ENCODE measurements around the gene TCP11L2.

Gene TCP11L2

DNA sequence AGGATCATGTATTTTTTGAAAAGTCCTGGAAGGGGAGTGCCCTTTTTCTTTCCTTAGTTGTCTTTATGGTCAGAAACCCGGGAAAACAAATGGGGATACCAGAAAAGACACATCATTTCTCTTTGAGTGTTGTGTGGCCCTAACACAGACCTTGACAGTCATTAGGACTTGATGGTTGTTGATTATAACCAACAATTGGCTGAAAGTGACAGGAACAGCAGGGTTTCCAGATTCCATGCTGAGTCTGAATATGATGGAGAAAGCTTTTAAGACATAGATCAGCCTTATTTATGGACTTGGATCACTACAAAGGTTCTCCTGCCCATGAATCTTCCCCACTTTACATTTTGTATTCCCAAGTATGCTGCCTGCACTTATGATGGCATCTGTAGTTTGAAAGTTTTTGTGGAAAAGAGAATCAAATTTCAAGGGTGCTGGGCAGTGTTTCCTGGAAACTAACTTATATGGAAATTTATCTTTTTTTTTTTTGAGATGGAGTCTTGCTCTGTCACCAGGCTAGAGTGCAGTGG, 85.4 kb downstream of the TCP11L2 start:
- Histone ChIP-seq H3K27me3 (ENCODE audit: insufficient read depth, poor library complexity, severe bottlenecking) (no peaks in the 10 kb centered on the region), H3K4me3 (replicated peaks; ENCODE audit: insufficient read depth, low read length) (no peak overlapping the region), H3K27ac (replicated peaks) (no peak overlapping the region)
- TF ChIP-seq SPI1 (IDR thresholded peaks at IDR 0.05; ENCODE audit: borderline replicate concordance, low read depth) (no peak), POLR2AphosphoS5 (IDR thresholded peaks at IDR 0.05; ENCODE audit: low read depth) (no peak), REST (IDR thresholded peaks at IDR 0.05; ENCODE audit: insufficient replicate concordance, low read depth) (no peak), GABPA (IDR thresholded peaks at IDR 0.05; ENCODE audit: low read depth) (no peak)
- TF ChIP-seq, protein P1, sequence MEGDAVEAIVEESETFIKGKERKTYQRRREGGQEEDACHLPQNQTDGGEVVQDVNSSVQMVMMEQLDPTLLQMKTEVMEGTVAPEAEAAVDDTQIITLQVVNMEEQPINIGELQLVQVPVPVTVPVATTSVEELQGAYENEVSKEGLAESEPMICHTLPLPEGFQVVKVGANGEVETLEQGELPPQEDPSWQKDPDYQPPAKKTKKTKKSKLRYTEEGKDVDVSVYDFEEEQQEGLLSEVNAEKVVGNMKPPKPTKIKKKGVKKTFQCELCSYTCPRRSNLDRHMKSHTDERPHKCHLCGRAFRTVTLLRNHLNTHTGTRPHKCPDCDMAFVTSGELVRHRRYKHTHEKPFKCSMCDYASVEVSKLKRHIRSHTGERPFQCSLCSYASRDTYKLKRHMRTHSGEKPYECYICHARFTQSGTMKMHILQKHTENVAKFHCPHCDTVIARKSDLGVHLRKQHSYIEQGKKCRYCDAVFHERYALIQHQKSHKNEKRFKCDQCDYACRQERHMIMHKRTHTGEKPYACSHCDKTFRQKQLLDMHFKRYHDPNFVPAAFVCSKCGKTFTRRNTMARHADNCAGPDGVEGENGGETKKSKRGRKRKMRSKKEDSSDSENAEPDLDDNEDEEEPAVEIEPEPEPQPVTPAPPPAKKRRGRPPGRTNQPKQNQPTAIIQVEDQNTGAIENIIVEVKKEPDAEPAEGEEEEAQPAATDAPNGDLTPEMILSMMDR (IDR thresholded peaks at IDR 0.05; ENCODE audit: insufficient read depth, low read length): no peak
- no peak for DNase-seq (ENCODE audit: low read depth in 1 of 2, low spot score in 1 of 2)

- TF ChIP-seq REST (IDR thresholded peaks at IDR 0.05; ENCODE audit: insufficient replicate concordance, low read depth) (no peak), POLR2AphosphoS5 (IDR thresholded peaks at IDR 0.05; ENCODE audit: low read depth) (no peak)
- H3K27ac ChIP-seq (replicated peaks): no peak overlapping the region
- no peak for DNase-seq (ENCODE audit: low read depth in 1 of 2, low spot score in 1 of 2)
- no peak overlapping the region for H3K4me3 ChIP-seq (replicated peaks; ENCODE audit: insufficient read depth, low read length)
- H3K27me3 ChIP-seq (ENCODE audit: insufficient read depth, poor library complexity, severe bottlenecking): no peaks in the 10 kb centered on the region
Observed at GRCh38 chr12:106389151-106389550, 86.6 kb downstream of the TCP11L2 start.

GRCh38 chr12:106392759-106393158, 90.2 kb downstream of the TCP11L2 start:
- no peak for DNase-seq (ENCODE audit: low read depth in 1 of 2, low spot score in 1 of 2)
- H3K4me3 ChIP-seq (replicated peaks; ENCODE audit: insufficient read depth, low read length): no peak overlapping the region
- no peak for TF ChIP-seq SPI1 (IDR thresholded peaks at IDR 0.05; ENCODE audit: borderline replicate concordance, low read depth)
- no peak overlapping the region for H3K27ac ChIP-seq (replicated peaks)
- no peaks in the 10 kb centered on the region for H3K27me3 ChIP-seq (ENCODE audit: insufficient read depth, poor library complexity, severe bottlenecking)

Data from HL-60 (cell line).